ENCODE data around the gene RGS12.

The RGS12 gene

GRCh38 chr4:3311489-3312171 lies 18.8 kb downstream of the RGS12 start:
- DNase-seq, result no peak

- no peak for DNase-seq
Observed at GRCh38 chr4:3312362-3312761, 19.5 kb downstream of the RGS12 start.

GRCh38 chr4:3313139-3313538 lies 20.3 kb downstream of the RGS12 start:
- DNase-seq, result no peak

- no peak for DNase-seq
Observed at GRCh38 chr4:3313556-3314228, 20.9 kb downstream of the RGS12 start.

GRCh38 chr4:3314706-3315260 lies 22.0 kb downstream of the RGS12 start:
- DNase-seq, result no peak

GRCh38 chr4:3315566-3315965 lies 22.7 kb downstream of the RGS12 start:
- no peak for DNase-seq

- DNase-seq, result no peak
Observed at GRCh38 chr4:3316146-3316545, 23.3 kb downstream of the RGS12 start.

GRCh38 chr4:3317011-3317655 lies 24.3 kb downstream of the RGS12 start:
- no peak for DNase-seq

GRCh38 chr4:3317656-3318211 lies 24.9 kb downstream of the RGS12 start:
- no peak for DNase-seq

GRCh38 chr4:3318561-3319021 lies 25.8 kb downstream of the RGS12 start:
- DNase-seq, result peak in 1 of 4 experiments; percentile 23

GRCh38 chr4:3320361-3321023 lies 27.7 kb downstream of the RGS12 start:
- DNase-seq, result no peak

- DNase-seq, result no peak
Observed at GRCh38 chr4:3321295-3321889, 28.6 kb downstream of the RGS12 start.

GRCh38 chr4:3322059-3322550 lies 29.3 kb downstream of the RGS12 start:
- DNase-seq, result no peak

- no peak for DNase-seq
Observed at GRCh38 chr4:3323071-3323481, 30.3 kb downstream of the RGS12 start.

- DNase-seq, result no peak
Observed at GRCh38 chr4:3324093-3324815, 31.4 kb downstream of the RGS12 start.

- DNase-seq, result no peak
Observed at GRCh38 chr4:3328814-3329663, 36.2 kb downstream of the RGS12 start.

- no peak for DNase-seq
Observed at GRCh38 chr4:3329887-3330286, 37.1 kb downstream of the RGS12 start.

- DNase-seq, result peak; percentile 56 to 79 (median 76)
Observed at GRCh38 chr4:3330707-3331106, 37.9 kb downstream of the RGS12 start.

GRCh38 chr4:3331511-3332394 lies 38.9 kb downstream of the RGS12 start:
- no peak for DNase-seq

Measured in suppressor macrophage (primary cell).